Esophagus mucosa (tissue), 1 donor: ENCODE measurements around the gene COL5A1. TPM values are rescaled to one million over a fixed set of nuclear protein-coding genes. Genes with fewer than 3 reads are reported as not detected.
"Not testable (repeated sequence)": the region's sequence is repeated elsewhere in the genome, so short reads cannot be mapped to it uniquely, and the experiment has no call there.

ENCODE experiments used
- ATAC-seq: fragments of 200-7000 bp; cut with Tn5 transposase; one replicate; pipeline ENCODE4 v1.9.1; 2020
- total RNA-seq: library from RNA; stranded (reverse); gene quantifications from one replicate; pipeline ENCODE4 v1.2.4, GENCODE V29; 2023
- donor health status: DM: yes; HTN: yes; CAD: no.

COL5A1 gene
- total RNA-seq, 1 donor from 2014 or later: 3.3 TPM

DNA sequence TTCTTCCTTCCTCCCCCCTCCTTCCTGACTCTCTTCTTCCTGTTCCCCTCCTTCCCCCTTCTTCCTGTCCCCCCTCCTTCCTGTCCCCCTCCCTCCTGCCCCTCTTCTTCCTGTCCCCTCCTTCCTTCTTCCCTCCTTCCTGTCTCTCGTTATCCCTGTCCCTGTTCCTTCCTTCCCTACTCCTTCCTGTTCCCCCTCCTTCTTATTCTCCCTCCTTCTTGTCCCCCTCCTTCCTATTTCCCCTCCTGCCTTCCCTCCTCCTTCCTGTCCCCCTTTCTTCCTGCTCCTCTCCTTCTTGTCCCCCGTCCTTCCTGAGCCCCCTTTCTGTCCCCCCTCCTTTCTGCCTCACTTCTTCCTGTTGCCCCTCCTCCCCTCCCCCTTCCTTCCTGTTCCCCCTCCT is 70.6 kb downstream of the COL5A1 start:
- ATAC-seq: no peak

DNA sequence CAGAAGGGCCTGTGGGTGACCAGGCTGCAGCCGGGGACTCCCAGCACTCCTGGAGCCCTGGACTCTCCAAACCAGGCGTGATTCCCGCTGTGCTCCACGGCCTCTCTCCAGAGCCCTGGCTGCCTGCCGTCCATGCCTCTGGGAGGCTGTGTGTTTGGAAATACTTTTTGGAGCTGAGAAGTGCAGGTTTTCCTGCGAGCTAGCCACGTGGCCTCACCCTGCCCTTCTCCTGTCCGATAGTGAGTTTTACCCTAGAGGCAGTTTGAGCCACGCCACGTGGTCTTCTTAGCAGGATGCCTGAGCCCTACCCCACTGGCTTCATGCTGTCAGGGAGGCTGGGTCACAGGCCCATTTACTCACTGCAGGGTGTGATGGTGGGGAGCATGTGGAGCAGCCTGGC is 71.3 kb downstream of the COL5A1 start:
- no peak for ATAC-seq

GRCh38 chr9:134715536-134715935 is 73.9 kb downstream of the COL5A1 start:
- not testable (repeated sequence) for ATAC-seq

DNA sequence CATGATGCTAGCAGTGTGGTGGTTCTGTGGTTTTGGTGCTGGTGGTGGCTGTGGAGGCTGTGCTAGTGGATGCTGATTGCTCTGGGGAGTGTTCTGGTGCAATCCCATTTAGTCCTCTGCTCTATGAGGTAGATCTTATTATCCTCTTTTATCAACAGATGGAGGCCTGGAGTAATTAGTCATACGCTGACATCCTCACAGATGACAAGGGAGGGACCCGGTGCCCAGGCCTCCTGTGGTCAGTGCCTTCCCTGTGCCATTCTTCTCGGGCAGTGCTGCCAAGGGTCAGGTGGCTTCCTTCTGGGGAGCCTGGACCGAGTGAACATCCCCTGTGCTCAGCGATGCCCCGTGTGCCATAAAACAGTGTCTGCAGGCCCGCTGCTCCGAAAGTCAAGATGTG is 74.5 kb downstream of the COL5A1 start:
- ATAC-seq: no peak

- ATAC-seq: no peak
These were observed 75.5 kb downstream of the COL5A1 start for GRCh38 chr9:134717056-134717455.

DNA sequence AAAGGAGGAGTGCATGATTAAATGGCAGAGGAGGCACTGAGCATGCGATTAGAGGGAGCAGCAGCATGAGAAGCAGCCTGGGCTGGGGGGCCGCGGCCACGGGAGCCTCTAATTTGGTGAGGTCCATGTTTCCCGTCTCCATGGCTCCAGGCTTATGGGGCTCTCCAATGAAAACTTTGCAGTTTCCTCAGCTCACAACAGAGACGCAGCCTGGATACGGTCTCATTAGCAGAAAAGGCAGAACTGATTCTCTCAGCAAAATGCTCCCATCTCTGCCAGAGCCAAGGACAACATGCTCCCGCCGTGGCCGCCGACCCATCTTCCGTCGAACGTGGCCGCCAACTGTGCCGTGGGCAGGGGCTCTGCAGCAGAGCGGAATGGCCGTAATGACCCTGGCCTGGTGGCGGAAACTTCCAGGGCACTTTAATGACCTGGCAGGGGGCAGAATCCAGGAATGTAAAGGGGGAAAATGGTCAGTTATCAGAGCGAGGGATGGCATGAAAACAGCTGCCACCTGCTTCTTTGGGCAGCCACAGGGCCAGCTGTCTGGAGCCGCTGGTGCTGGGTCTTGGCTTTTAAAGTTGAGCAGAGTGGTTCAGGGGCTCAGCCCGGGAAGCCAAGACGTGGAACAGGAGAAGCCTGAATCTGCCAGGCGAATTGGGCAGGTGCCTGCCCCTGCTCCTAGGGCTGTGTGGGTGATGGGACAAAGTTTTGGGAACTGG is 76.5 kb downstream of the COL5A1 start:
- ATAC-seq: no peak

- no peak for ATAC-seq
These were observed 77.7 kb downstream of the COL5A1 start for GRCh38 chr9:134719331-134719730.

GRCh38 chr9:134720136-134720753 is 78.6 kb downstream of the COL5A1 start:
- no peak for ATAC-seq

GRCh38 chr9:134720796-134721195 is 79.2 kb downstream of the COL5A1 start:
- ATAC-seq: no peak

GRCh38 chr9:134721344-134721743 is 79.7 kb downstream of the COL5A1 start:
- ATAC-seq: no peak

DNA sequence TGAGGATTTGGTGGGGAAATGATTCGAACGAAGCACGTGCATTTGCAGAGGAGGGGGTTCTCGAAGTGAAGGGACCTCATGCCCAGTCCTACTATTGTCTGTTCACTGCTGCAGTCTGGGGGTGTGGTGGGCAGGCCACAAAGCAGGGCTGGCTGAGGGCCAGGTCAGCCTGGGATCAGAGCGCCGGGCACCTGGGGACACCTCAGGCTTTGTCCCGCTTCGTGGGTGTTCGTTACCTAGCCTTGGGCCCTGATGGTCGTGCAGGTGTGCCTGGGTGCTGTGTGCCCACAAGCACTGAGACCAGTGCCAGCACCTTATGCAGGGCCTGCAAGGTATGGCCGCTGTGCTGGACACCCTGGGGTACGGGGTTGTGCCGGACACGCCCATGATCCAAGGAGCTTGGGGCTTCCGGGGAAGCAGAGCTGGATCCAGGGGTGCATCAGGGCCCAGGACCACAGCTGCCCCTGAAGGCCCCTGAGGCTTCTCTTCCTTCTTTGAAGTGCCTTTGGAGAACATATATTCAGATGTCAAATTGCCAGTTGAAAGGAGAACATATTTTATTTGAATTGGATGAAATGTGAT is 80.6 kb downstream of the COL5A1 start:
- ATAC-seq: no peak

GRCh38 chr9:134723037-134723436 is 81.4 kb downstream of the COL5A1 start:
- no peak for ATAC-seq

GRCh38 chr9:134723491-134724190 is 82.0 kb downstream of the COL5A1 start:
- ATAC-seq: no peak

GRCh38 chr9:134724202-134724911 is 82.8 kb downstream of the COL5A1 start:
- ATAC-seq: no peak

DNA sequence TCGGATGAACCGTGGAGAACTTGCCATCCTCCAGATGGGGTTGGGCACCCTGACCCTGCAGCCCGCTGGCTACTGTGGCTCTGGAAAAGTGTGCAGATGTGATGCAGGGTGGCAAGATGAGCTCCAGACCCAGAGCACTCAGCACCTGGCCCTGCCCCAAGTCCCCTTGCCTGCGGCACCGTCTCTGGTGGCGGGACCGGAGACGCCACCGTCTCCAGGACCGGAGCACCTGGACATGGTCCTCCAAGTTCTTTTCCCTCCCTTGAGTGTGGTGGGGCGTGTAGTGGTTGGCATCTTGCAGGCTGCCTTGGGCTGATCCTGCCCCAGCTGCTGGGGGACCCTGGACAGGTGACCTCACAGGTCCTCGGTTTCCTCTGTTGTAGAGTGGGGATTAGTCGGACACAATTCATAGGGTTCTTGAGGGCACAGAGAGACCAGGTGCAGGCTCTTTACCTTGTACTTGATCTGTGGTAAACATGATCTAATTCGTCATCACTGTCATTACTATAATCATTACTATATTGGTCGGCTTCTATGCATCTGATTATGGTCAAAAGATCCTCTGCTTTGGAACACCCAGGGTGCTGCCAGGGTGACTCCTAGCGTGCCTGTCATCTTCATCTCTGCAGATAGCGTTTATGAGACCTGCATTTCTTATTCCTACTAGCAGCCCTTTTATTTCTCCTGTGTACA is 83.5 kb downstream of the COL5A1 start:
- no peak for ATAC-seq

DNA sequence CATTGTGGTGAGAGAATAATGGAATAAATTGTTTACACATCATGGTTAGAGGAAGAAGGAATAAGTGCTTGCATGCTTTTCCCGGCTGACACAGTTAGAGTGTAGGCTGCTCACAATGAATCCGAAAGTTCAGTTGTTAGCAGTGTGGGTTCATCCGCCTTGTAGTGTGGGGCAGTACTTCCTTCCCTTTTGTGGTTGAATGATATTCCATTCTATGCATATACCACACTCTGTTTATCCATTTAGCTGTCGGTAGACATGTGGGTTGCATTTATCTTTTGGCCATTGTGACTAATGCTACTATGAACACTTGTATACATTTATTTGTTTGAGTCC is 84.0 kb downstream of the COL5A1 start:
- ATAC-seq: no peak

DNA sequence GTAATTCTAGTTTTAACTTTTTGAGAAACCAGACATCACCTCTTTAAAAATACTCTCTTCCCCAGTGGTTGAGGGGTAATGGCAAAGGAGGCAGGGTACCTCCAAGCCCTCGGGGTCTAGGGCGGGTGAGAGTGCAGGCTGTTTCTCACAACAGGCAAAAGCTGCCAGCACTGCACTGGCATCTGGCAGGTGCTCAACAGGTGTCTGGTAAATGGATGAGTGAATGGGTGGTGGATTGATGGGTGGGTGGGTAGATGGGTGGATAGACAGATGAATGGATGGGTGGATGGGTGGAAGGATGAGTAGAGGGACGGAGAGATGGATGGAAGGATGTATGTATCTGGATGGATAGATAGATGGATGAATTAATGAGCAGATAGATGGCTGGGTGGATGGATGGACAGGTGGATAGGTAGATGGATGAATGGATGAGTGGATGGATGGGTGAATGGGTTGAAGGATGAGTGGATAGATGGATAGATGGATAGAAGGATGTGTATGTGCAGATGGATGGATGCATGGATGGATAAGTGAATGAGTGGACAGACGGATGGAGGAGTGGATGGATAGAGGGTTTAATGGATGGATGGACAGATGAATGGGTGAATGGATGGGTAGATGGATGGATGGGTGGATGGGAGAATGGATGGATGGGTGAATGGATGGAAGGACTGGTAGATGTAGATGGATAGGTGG is 84.6 kb downstream of the COL5A1 start:
- no peak for ATAC-seq

DNA sequence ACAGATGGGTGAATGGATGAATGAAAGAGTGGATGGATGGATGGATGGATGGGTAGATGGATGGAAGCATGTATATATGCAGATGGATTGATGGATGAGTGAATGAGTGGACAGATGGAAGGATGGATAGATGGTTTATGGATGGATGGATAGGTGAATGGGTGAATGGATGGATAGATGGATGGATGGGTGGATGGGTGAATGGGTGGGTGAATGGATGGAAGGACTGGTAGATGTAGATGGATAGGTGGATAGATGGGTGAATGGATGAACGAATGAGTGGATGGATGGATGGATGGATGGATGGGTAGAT is 85.1 kb downstream of the COL5A1 start:
- ATAC-seq: no peak

GRCh38 chr9:134728021-134728795 is 86.6 kb downstream of the COL5A1 start:
- no peak for ATAC-seq

- ATAC-seq: no peak
These were observed 87.3 kb downstream of the COL5A1 start for GRCh38 chr9:134728801-134729495.
